ENCODE results near the gene EVPL.
"Not testable (repeated sequence)": the region's sequence is repeated elsewhere in the genome, so short reads cannot be mapped to it uniquely, and the experiment has no call there.

Gene EVPL

DNA sequence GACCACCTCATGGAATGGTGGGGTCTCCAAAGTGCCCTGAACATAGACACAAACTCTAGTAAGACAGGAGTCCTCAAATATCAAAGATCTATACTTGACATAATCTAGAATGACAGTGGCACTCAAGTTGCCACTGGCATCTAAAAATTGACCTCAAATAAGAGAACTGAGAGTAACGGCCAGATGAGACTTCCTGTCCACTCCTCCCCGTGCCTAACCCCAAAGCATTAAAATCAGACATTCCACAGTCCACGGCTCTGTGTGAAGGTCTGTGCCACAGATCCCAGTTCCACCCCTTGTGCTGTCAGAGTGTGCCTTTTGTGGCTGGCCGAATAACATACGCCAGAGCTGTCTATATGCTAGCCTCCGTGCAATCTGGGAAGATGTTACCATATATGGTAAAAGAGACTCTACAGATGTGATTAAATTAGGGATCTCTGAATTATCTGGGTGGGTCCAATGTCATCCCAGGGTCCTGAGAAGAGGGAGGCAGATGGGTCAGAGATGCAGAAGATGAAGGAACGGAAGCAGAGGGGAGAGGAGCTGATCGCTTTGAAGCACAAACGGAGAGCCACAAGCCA, 21.0 kb upstream of the EVPL start:
- no peak for DNase-seq

DNA sequence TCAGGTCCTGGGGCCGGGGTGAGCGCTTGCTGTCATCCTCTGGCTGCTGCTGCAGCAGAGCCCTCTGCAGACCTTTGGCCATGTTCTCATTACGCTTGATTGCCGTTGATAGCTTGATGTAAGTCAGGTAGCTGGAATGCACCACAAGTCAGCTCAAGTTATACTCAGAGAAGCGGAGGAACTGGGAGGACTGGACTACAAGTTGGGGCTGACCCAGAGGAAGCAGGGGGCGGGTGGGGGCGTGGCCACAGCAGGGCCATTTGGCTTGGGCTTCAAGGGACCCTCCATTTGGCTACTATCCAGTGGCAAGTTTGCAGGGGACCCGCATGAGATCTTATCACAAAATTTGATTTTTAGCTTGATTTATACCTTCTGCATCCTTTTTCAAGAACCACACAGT, 19.0 kb upstream of the EVPL start:
- no peak for DNase-seq

DNA sequence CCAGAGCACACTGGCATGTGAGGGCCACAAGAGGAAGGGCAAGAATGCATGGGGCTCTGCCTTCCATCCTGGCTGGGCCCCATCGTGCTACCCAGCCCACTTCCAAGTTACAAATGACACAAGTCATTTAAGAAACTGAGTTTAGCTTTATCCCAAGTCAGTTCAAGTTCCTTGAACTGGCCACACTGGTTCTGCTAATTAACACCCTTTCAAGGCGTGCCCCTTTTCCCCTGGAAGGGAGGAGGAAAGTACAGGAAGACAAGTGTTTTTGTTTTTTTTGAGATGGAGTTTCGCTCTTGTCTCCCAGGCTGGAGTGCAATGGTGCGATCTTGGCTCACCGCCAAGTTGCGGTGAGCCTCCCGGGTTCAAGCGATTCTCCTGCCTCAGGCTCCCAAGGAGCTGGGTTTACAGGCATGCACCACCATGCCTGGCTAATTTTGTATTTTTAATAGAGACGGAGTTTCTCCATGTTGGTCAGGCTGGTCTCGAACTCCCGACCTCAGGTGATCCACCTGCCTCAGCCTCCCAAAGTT, 17.4 kb upstream of the EVPL start:
- not testable (repeated sequence) for DNase-seq

DNA sequence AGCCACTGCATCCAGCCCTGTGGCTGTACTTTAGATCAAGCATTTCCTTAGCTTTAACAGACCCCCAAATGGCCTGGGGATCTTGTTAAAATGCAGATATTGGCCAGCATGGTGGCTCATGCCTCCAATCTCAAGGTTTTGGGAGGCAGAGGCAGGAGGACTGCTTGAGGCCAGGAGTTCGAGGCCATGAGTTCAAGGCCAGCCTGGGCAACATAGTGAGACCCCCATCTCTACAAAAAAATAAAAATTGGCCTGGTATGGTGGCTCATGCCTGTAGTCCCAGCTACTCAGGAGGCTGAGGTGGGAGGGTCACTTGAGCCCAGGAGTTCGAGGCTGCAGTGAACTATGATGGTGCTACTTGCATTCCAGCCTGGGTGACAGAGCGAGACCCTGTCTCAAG, 15.8 kb upstream of the EVPL start:
- not testable (repeated sequence) for DNase-seq

DNA sequence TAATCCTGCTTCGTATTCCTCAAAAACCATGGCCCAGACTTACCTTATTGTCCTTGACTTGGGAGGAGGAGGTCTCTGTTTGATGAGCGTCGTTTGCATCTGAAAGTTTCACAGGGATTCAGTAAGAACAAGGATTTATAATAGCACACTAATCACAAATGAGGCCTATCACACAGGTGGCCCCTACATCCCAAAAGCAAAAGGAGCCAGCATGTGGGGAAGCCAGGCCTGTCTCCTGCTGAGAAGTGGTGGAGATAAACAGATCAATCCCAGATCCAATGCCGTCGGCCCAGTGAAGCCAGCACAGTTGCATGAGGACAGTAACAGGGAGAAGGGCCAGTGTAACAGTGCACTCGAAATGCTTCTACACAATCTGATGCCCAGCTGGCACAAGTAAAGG, 13.3 kb upstream of the EVPL start:
- no peak for DNase-seq

DNA sequence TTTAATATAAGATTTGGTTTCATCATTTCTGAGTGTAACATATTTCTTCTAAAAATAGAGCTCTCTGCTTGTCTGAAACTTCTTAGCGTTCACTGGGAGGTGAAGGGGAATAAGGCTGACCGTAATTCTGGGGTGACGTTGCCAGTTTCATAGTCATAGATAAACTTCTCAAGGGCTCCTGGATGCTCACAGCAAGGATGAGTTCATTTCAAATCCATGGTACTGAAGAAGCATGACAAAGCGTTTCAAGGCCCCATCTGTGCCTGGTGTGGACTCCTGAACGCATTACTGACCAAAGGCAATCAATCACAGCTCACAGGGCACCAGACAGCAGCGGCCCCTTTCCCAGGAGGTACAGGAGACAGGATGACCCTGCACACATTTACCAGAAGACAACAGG, 12.0 kb upstream of the EVPL start:
- no peak for DNase-seq

DNA sequence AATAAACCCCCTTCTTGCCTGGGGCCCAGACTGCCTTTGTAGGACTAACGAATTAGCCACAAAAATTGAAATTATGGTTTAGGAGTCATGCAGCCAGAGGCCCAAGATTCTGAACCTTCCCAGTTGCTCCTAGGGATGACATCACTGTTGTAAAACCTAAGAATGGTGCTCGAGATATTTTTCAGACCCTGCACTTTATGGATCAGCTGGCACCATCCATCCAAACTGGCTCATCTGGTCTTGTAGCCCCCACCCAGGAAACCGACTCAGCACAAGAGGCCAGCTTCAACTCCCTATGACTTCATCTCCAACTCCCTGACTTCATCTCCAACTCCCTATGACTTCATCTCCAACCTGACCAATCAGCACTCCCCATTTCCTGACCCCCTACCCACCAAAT, 10.9 kb upstream of the EVPL start:
- DNase-seq = no peak

DNA sequence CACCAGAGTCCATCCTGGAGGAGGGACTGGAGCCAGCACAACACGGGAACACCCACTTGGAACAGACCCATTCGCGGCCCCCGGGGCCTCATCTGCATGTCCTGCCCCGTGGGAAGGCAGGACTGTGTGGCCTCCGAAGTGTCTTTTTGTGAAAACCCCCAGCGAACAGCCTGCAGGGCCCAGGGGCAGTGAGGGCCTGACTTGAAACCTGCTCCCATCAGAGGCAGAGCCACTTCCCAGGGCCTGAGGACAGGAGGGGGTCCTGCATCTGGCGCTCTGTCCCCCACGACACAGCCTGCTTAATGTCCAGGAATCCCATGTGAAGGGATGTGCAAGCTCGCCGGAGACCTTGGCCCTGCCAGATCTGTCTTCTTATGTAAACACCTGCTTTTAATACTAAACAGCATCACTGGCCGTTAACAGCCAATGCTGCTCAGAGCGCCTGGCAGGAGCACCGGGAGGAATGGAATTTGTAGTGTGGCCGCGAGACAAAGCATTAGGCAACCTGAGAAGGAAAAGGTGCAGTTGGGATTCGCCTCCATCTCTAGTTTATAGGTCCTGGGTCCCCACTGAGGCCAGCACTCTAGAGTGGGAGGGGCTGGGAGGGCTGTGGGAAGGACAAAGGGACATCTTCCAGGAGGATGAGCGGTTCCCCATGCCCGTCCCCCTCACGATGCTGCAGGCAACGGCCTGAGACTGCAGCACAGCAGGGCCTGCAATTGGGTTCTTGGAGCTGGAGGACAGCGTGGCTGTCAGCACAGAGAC, 9.6 kb upstream of the EVPL start:
- no peak for DNase-seq

DNA sequence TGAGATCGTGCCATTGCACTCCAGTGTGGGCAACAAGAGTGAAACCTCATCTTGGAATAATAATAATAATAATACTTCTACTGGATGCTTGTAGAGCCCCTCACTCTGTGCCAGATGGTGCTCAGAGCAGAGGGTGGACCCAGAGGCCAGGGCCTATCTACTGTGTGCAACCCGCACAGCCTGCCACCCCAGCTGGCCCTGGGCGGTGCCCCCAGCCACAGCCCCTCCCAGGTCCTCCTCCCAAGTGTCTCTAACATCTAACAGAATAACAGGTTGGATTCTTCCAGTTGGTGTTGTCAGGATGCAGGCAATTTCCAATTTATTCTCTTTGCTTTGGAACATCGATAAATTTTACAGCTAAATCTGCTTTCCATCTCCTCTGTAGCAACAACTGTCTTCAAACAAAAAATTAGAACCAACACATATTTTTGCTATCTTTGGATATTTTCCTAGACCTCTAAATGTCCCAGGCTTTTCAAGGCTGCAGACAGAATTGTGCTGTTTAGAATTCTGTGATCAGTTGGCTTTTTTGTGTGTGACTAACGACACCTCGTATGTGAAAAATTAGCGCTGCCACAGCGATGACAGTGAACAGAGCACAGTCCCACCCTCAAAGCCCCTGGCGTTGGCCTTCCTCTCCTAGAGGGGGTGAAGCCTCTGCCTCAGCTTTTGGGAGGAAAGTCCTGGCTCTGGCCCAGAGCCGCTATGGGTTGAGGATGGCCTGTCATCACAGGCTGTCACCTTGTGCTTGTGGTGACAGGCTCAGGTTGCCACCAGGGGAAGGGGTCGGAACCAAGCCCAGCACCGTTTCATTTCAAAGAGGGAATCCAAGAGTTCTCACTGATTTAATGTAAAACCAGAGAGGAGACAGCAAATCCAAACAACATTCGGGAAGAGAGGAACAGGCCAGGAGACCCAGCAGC, 7.6 kb upstream of the EVPL start:
- no peak for DNase-seq

DNA sequence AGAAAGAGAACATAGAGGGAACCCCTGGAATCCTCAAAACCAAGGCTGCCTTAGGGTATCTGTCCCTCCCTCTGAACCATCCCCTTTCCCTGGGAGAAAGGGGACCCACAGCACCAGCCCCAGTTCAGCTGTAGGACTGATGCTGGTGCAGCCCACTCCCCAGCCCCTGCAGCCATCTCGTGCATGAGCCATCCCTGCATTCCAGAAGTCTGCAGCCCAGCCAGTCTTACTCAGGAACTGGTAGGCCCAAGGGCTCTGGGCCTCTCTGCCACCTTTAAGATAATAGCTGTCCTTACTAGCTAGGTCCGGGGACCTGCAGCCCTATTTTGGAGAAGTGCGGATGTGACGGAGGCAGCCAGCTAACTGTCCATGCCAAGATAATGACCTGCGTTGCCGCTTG, 6.0 kb upstream of the EVPL start:
- no peak for DNase-seq

DNA sequence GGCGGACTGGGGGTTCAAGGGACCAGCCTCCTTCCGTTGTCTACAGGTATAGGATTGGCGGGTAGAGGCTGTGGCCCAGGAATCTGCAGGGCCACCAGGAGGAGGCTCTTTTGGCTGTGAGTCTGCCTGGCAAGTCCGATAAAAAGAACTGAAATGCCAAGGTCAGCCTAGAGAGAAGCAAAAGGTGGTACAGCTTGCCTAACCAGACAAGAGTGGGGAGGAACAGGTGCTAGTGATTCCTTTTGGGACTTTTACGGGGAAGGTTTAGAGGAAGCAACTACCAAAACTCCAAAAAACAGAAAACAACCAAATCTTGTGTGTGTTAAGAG, 5.6 kb upstream of the EVPL start:
- no peak for DNase-seq

DNA sequence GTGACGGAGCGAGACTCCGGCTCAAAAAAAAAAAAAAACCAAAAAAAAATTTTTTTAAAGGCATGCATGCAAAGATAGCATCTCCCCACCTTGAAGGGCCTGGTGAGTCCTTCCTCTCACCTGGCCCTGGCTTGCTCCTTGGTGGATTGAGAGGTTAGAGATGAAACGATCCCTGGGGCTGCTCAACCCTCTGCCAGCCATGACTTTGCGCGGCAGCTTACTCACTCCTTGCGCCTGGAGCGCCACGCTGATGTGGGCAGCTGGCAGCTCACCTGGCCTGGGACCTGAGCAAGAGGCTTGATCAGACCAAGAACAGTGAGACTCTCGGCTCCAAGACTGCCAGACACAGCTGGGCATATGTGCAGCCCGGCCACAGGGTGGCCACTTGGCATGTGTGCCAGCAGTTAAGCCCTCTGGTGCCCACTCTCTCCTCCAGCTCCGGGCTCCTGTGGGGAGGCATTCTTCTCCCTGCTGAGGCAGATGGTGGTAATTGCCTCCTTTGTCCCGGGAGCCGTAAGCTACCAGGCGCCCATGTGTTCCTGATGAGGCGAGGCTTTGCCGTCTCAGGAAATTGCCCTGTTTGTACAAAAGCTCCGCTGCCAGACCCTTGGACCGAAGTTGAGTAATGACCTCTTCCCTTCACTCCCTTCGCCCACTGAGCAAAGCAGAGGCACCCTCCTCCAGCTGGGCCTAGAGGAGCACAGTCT, 5.1 kb upstream of the EVPL start:
- DNase-seq = no peak

DNA sequence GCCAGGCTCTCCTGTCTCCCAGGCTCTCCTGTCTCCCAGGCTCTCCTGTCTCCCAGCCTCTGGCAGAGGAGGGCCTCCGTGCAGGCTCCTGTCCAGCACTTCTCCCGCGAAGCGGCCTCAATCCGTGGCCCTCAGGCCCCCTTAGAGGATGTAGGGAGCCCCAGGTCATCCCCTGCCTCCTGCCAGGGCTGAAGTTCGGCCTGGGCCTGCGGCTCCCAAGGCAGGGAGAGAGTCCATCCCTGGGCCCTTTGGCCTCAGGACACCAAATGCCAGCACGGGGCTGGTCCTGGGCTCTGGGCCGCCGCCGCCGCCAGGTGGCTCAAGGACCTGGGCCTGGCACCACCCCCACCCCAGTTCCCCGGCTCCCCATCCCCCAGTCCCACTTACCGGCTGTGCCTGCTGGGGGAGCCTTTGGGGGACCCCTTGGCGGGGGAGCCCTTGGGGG, 370 bp downstream of the EVPL start:
- DNase-seq = no peak

DNA sequence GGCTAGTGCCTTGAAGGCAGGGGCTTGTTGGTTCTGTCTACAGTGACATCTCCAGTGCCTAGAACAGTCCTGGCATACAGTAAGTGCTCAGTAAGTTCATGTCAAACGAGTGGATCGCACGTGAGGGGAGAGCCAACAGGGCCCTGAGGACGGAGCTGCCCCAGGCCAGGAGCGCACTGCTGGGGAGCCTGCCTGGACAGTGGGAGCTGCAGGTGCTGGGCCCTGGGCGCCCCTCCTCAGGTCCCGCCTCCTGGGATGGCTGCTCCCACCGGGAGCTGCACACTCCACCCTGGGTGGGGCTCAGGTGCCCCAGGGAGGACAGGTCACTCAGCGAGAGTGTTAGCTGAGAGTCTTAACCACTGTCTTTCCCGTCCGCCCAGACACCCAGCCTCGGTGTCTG, 1.8 kb downstream of the EVPL start:
- DNase-seq = no peak

DNA sequence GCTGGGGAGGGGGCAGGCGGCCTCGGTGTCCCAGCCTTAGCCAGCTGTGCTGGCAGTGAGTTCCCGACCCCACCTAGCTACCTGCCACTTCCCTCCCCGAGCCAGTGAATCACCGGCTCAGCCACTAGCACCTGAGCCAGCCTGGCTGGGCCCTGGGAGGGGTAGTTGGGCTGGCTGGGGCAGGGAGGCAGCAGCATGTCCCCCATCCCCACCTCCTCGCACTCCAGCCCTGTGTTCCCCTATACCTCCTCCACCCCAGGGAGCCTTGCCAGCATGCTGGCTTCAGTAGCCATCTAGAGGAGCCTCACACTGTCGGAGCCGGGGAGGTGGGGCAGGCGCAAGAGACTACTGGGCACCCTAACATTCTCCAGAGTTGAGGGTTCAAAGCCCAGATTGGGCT, 2.8 kb downstream of the EVPL start:
- no peak for DNase-seq

DNA sequence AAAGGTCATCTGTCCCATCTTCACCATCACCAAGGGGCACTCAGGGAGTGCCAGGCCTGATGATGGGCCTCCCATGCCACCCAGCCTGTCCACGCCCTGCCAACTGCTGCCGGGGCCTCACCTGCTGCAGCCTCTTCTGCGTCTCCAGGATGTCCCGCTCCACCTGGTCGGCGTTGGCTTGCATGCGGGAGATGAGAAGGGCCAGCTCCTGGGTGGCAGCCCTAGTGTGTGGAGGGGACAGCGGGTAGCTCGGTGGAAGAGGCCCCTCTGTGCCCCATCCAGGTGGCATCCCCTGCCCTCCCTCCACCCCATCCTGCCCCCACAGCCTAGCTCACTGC, 3.2 kb downstream of the EVPL start:
- DNase-seq = no peak

DNA sequence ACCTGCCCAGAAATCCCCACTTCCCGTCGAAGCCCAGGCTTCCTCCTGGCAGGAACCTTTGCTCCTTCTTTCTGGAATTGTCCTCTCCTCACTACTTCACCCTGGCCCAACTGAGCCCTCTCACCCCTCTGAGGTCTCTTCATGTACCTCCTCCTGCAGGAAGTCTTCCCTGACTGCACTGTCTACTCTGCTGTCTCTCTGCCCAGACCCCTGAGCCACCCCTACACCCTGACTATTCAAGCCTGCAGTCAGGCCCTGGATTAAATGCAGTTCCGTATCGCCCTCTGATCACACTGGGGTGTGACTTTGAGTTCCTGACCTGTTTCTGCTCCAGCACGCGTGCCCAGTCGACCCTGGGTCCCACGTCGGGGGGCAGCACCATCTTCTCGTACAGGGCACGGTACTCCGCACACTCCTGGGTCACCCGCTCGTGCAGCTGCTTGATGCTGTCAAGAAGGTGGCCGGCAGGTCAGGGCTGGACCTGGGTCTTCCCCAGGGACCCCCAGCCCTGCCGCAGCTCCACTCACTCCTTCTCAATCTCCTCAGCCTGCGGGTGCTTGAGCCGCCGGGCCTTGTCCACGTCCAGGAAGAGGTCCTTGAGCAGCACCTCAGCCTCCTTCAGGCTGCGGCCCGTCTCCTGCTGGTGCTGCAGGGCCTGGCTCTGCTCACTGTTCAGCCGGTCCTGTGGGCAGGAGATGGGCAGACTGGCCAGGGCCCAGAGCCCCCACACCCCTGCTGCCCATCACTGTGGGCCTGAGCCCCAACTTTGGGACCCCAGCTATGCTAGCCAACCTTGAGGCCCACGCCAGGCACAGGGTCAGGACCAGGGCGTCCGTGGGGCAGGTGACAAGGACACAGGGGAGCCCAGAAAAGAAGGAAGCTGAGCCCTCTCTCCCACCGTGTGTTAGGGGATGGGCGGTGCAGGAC, 3.9 kb downstream of the EVPL start:
- no peak for DNase-seq

DNA sequence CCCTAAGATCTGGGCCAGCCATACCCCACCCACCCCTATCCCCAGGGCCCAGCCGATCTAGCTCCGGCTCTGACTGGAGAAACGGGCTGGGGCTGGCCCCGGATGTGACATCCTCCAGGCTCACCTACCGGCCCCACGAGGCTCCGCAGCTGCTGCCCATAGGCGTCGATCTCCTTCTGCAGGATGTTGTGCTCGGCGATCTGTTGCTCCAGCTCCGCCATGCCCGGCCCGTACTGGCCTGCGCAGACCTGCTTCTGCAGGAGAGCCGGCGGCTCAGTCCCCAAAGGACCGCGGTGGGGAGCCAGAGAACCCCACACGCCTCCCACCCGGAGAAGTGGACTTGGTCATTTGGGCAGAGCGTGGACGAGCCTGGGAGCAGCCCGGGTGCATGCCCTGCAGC, 4.8 kb downstream of the EVPL start:
- DNase-seq = no peak

DNA sequence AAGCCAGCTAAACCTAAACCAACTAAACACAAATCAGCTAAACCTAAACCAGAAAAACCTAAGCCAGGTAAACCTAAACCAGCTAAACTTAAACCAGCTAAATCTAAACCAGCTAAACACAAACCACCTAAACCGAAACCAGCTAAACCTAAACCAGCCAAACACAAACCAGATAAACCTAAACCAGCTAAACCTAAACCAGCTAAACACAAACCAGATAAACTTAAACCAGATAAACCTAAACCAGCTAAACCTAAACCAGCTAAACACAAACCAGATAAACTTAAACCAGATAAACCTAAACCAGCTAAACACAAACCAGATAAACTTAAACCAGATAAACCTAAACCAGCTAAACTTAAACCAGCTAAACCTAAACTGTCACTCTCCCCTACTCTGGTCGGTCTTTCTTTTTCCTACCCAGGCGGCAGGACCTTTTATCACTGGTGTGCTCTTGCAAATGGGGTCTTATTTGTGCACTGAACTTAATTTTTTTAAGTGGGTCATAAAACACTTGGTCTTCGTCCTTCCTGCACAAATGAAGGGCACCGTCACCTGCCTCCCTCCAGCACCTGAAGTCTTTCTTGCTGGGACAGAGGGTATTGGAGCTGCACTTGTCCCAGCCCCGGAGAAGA, 7.2 kb downstream of the EVPL start:
- DNase-seq = no peak

DNA sequence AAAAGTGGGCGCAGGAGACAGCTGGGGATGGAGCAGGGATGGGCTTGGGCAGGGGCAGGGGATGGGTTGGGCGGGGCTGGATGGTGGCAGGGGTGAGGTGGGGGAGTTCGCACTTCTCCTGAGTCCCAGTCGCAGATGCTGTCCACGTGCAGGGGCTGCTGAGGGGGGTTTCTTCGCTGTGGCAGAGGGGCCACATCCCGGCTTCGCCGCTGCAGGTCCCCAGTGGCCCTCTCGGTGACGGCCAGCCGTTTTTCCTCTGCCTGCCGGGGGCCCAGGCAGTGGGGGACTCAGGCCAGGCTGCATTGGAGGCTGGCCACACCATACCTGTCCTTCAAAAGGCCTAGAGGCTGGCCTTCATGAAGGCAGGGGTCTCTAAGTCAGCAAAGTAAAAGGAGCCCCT, 8.3 kb downstream of the EVPL start:
- DNase-seq = no peak

DNA sequence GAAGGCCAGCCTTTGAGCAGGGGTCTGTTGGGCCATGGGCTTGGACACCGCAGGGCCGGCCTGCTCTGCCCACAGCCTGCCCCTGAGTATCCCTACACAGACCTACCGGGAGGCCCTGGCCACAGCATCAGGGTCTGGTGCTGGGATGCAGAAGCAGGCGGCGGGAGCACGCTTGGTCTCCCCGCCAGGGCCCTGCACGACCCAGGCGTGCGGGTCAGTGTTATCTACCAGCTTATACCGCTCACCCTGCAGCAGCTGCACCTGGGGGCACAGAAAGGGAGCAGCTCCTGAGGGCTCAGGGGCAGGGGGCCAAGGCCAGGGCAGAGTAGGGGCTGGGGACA, 8.8 kb downstream of the EVPL start:
- DNase-seq = no peak

Data from activated T-cell treated with anti-CD3 and anti-CD28 coated beads, Interleukin-2, amount 50 U/mL, for 48 hours (primary cell).